SK-N-SH treated with all-trans-retinoic acid at 6 μM for 48 hours (cell line): ENCODE data around the gene POLR2F.

Source experiments
- ESRRG ChIP-seq: fragments of 250-450 bp; sonication (Bioruptor Pico); IDR thresholded peaks from 2 replicates; pipeline ENCODE4 v1.6.1; 2021; ENCODE audit warnings: mild to moderate bottlenecking
- GLIS3 ChIP-seq: fragments of 250-450 bp; sonication (Bioruptor Pico); IDR thresholded peaks from 2 replicates; pipeline ENCODE4 v1.5.0; 2020; ENCODE audit warnings: mild to moderate bottlenecking, moderate library complexity
- ISL1 ChIP-seq: fragments of 250-450 bp; sonication (Bioruptor Pico); IDR thresholded peaks from 2 replicates; pipeline ENCODE4 v2.1.2; 2022; ENCODE audit warnings: mild to moderate bottlenecking, moderate library complexity
- OSR1 ChIP-seq: fragments of 250-450 bp; sonication (Bioruptor Pico); IDR thresholded peaks from 2 replicates; pipeline ENCODE4 v1.8.0; 2022; ENCODE audit warnings: moderate library complexity, mild to moderate bottlenecking, inconsistent platforms
- RARB ChIP-seq: fragments of 250-450 bp; sonication (Bioruptor Pico); IDR thresholded peaks from 2 replicates; pipeline ENCODE4 v1.8.0; 2021; ENCODE audit warnings: mild to moderate bottlenecking, moderate library complexity
- TSHZ2 ChIP-seq: fragments of 250-450 bp; sonication (Bioruptor Pico); IDR thresholded peaks from 2 replicates; pipeline ENCODE4 v1.5.0; 2020; ENCODE audit warnings: mild to moderate bottlenecking, moderate library complexity
- ZC3H10 ChIP-seq: fragments of 250-450 bp; sonication (Bioruptor Pico); IDR thresholded peaks from 2 replicates; pipeline ENCODE4 v1.5.1; 2021; ENCODE audit warnings: mild to moderate bottlenecking, moderate library complexity
- ZFP3 ChIP-seq: fragments of 250-450 bp; sonication (Bioruptor Pico); IDR thresholded peaks from 2 replicates; pipeline ENCODE4 v1.5.0; 2020; ENCODE audit warnings: mild to moderate bottlenecking, moderate library complexity
- ZNF70 ChIP-seq: fragments of 450-650 bp; formaldehyde crosslinking; IDR thresholded peaks from 2 replicates; pipeline ENCODE4 v1.5.0; 2020; ENCODE audit warnings: mild to moderate bottlenecking, moderate library complexity

- TF ChIP-seq GLIS3 (CRISPR knock-in tag): no peak
- no peak for TF ChIP-seq OSR1 (CRISPR knock-in tag)
- TF ChIP-seq ZNF70 (CRISPR knock-in tag): no peak
- no peak for TF ChIP-seq ISL1 (CRISPR knock-in tag)
- TF ChIP-seq ZFP3 (CRISPR knock-in tag): no peak
- TF ChIP-seq RARB (CRISPR knock-in tag): no peak
- no peak for TF ChIP-seq ESRRG
- TF ChIP-seq TSHZ2 (CRISPR knock-in tag): no peak
- TF ChIP-seq ZC3H10 (CRISPR knock-in tag): no peak
Measured at GRCh38 chr22:37982938-37983859, 29.7 kb downstream of the POLR2F start.
